Measurements from ENCODE around the gene FAM83B.
"Not testable (repeated sequence)": the region's sequence is repeated elsewhere in the genome, so short reads cannot be mapped to it uniquely, and the experiment has no call there.

Gene FAM83B

GRCh38 chr6:54929245-54929909 lies 82.8 kb downstream of the FAM83B start:
- in situ Hi-C loops (cut with HindIII; ENCODE audit: low pct_ligation_motif_present, low pct_unique_long_range_greater_than_20kb, low sequenced_read_pairs), result no loop called here
- DNase-seq, result no peak

- DNase-seq, result no peak
Observed at GRCh38 chr6:54932622-54933021, 86.1 kb downstream of the FAM83B start.

GRCh38 chr6:54935739-54936138 lies 89.2 kb downstream of the FAM83B start:
- DNase-seq, result peak; percentile 12
- in situ Hi-C loops (cut with HindIII; ENCODE audit: low pct_ligation_motif_present, low pct_unique_long_range_greater_than_20kb, low sequenced_read_pairs), result no loop called here

More at GRCh38 chr6:54932622-54933021, 86.1 kb downstream of the FAM83B start:
- in situ Hi-C loops (cut with HindIII; ENCODE audit: low pct_ligation_motif_present, low pct_unique_long_range_greater_than_20kb, low sequenced_read_pairs), result no loop called here

GRCh38 chr6:54937371-54937770 lies 90.8 kb downstream of the FAM83B start:
- in situ Hi-C loops (cut with HindIII; ENCODE audit: low pct_ligation_motif_present, low pct_unique_long_range_greater_than_20kb, low sequenced_read_pairs), result no loop called here
- no peak for DNase-seq

GRCh38 chr6:54957698-54958097 lies 111.1 kb downstream of the FAM83B start:
- in situ Hi-C loops (cut with HindIII; ENCODE audit: low pct_ligation_motif_present, low pct_unique_long_range_greater_than_20kb, low sequenced_read_pairs), result no loop called here

GRCh38 chr6:54958446-54958845 lies 111.9 kb downstream of the FAM83B start:
- DNase-seq, result no peak
- in situ Hi-C loops (cut with HindIII; ENCODE audit: low pct_ligation_motif_present, low pct_unique_long_range_greater_than_20kb, low sequenced_read_pairs), result no loop called here

More at GRCh38 chr6:54957698-54958097, 111.1 kb downstream of the FAM83B start:
- DNase-seq, result no peak

GRCh38 chr6:54959820-54960219 lies 113.2 kb downstream of the FAM83B start:
- in situ Hi-C loops (cut with HindIII; ENCODE audit: low pct_ligation_motif_present, low pct_unique_long_range_greater_than_20kb, low sequenced_read_pairs), result no loop called here

GRCh38 chr6:54961372-54961771 lies 114.8 kb downstream of the FAM83B start:
- DNase-seq; in situ Hi-C loops (cut with HindIII; ENCODE audit: low pct_ligation_motif_present, low pct_unique_long_range_greater_than_20kb, low sequenced_read_pairs): not testable (repeated sequence)

More at GRCh38 chr6:54959820-54960219, 113.2 kb downstream of the FAM83B start:
- no peak for DNase-seq

GRCh38 chr6:54970337-54970736 lies 123.8 kb downstream of the FAM83B start:
- DNase-seq, result no peak
- in situ Hi-C loops (cut with HindIII; ENCODE audit: low pct_ligation_motif_present, low pct_unique_long_range_greater_than_20kb, low sequenced_read_pairs), result no loop called here

GRCh38 chr6:54971825-54972224 lies 125.3 kb downstream of the FAM83B start:
- no peak for DNase-seq
- in situ Hi-C loops (cut with HindIII; ENCODE audit: low pct_ligation_motif_present, low pct_unique_long_range_greater_than_20kb, low sequenced_read_pairs), result no loop called here

- DNase-seq; in situ Hi-C loops (cut with HindIII; ENCODE audit: low pct_ligation_motif_present, low pct_unique_long_range_greater_than_20kb, low sequenced_read_pairs): not testable (repeated sequence)
Observed at GRCh38 chr6:54979161-54979560, 132.6 kb downstream of the FAM83B start.

GRCh38 chr6:54980511-54981275 lies 134.1 kb downstream of the FAM83B start:
- in situ Hi-C loops (cut with HindIII; ENCODE audit: low pct_ligation_motif_present, low pct_unique_long_range_greater_than_20kb, low sequenced_read_pairs), result no loop called here
- DNase-seq, result no peak

GRCh38 chr6:54981276-54981609 lies 134.7 kb downstream of the FAM83B start:
- in situ Hi-C loops (cut with HindIII; ENCODE audit: low pct_ligation_motif_present, low pct_unique_long_range_greater_than_20kb, low sequenced_read_pairs), result no loop called here
- DNase-seq, result no peak

GRCh38 chr6:54981647-54982046 lies 135.1 kb downstream of the FAM83B start:
- in situ Hi-C loops (cut with HindIII; ENCODE audit: low pct_ligation_motif_present, low pct_unique_long_range_greater_than_20kb, low sequenced_read_pairs), result no loop called here
- DNase-seq, result no peak

- in situ Hi-C loops (cut with HindIII; ENCODE audit: low pct_ligation_motif_present, low pct_unique_long_range_greater_than_20kb, low sequenced_read_pairs), result no loop called here
- no peak for DNase-seq
Observed at GRCh38 chr6:54987633-54988290, 141.2 kb downstream of the FAM83B start.

GRCh38 chr6:54988576-54988975 lies 142.0 kb downstream of the FAM83B start:
- DNase-seq, result no peak
- in situ Hi-C loops (cut with HindIII; ENCODE audit: low pct_ligation_motif_present, low pct_unique_long_range_greater_than_20kb, low sequenced_read_pairs), result no loop called here

GRCh38 chr6:54990001-54990400 lies 143.4 kb downstream of the FAM83B start:
- DNase-seq, result no peak
- in situ Hi-C loops (cut with HindIII; ENCODE audit: low pct_ligation_motif_present, low pct_unique_long_range_greater_than_20kb, low sequenced_read_pairs), result no loop called here

All from ACHN (cell line).